Natural killer cell treated with Interleukin-12 subunit alpha and Interleukin-12 subunit beta and Interleukin-15 and Interleukin-18, amount 100 ng/mL, for 72 hours (primary cell): Measurements from ENCODE around the gene PTHLH. TPM values are rescaled to one million over a fixed set of nuclear protein-coding genes. Genes with fewer than 3 reads are reported as not detected.
A peak's percentile ranks its signal among the peaks of the same experiment; 100 is the strongest.

Experiments
- ATAC-seq, 2 donors: fragments of 150-1000 bp; cut with Tn5 transposase in 1 of 2; sonication (Bioruptor Pico), chemical (Tn5 transposase) in 1 of 2; 2 replicates each; pipeline ENCODE4 v1.10.0; 2021
- DNase-seq: peaks from one replicate; pipeline ENCODE4 v3.0.0; 2022; ENCODE audit warnings: low spot score
- H3K27ac Mint-ChIP-seq, 2 donors: 1 replicate in 1 of 2; 2 replicates in 1 of 2; pipeline ENCODE4 v1.8.0; 2022; ENCODE audit warnings: mixed read lengths in 2 of 2, mild to moderate bottlenecking in 1 of 2, moderate library complexity in 1 of 2
- H3K27me3 Mint-ChIP-seq, 2 donors: 1 replicate in 1 of 2; 2 replicates in 1 of 2; pipeline ENCODE4 v1.8.0; 2022; ENCODE audit warnings: mixed read lengths in 2 of 2
- H3K36me3 Mint-ChIP-seq: one replicate; pipeline ENCODE4 v1.8.0; 2022; ENCODE audit warnings: mixed read lengths
- H3K4me1 Mint-ChIP-seq, 2 donors: 1 replicate in 1 of 2; 2 replicates in 1 of 2; pipeline ENCODE4 v1.8.0; 2022; ENCODE audit warnings: low read depth in 2 of 2, mixed read lengths in 2 of 2, mild to moderate bottlenecking in 1 of 2
- H3K4me3 Mint-ChIP-seq: one replicate; pipeline ENCODE4 v1.8.0; 2022; ENCODE audit warnings: mixed read lengths
- H3K9me3 Mint-ChIP-seq: 2 replicates; pipeline ENCODE4 v1.8.0; 2022; ENCODE audit warnings: mixed read lengths
- total RNA-seq, 2 donors: library from RNA; stranded (reverse); gene quantifications; one replicate each; pipeline ENCODE4 v1.2.3, GENCODE V29; 2022

The PTHLH gene
- total RNA-seq, 2 donors from 2014 or later, result not detected

DNA sequence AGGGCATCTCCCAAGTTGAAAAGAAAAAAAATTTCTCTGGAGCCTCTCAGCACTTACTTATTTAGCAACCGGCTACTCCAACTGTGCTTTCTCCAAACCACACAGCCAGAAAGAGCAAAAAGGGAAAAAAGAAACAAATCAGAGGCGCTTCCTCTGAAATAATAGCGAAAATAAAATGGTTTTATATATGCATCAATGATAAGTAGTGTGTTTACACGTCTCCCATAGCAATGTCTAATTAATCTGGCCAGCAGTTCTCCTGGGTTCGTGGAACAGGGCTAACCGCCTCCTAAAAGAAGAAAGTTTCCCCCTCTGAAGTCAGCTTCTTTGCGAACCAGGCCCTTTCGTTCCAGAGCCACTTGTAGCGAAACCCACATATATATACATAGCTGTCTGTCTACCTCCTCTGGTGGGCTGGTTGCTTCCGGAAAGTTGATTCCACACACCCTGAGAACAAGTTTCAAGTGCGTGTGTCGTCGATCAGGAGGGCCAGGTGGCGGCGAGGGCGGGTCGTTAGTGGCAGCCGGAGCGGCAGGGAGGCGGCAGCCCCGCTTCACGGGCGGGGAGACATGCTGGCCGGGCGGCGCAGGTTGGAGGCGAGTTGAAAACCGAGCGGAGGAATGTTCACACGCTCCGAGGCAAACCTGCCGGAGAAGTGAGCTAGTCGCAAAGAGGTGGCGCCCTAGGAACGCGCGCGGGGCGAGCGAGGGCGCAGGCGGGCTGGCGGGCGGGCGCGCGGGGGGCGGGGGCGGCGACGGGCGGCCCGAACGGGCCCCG lies 2.7 kb downstream of the PTHLH start:
- DNase-seq (no peak), ATAC-seq (peak; percentile 17 to 57)
- H3K27ac Mint-ChIP-seq, result no peak overlapping the region
- H3K27me3 Mint-ChIP-seq, result peaks cover 53 to 73% of the 10 kb centered on the region in 2 donors
- peaks cover 3% of the 10 kb centered on the region for H3K9me3 Mint-ChIP-seq
- H3K4me1 Mint-ChIP-seq, result peaks cover 7% of the 10 kb centered on the region in 2 donors
- no peaks in the 10 kb centered on the region for H3K36me3 Mint-ChIP-seq
- H3K4me3 Mint-ChIP-seq, result peak overlapping the region; percentile 59

DNA sequence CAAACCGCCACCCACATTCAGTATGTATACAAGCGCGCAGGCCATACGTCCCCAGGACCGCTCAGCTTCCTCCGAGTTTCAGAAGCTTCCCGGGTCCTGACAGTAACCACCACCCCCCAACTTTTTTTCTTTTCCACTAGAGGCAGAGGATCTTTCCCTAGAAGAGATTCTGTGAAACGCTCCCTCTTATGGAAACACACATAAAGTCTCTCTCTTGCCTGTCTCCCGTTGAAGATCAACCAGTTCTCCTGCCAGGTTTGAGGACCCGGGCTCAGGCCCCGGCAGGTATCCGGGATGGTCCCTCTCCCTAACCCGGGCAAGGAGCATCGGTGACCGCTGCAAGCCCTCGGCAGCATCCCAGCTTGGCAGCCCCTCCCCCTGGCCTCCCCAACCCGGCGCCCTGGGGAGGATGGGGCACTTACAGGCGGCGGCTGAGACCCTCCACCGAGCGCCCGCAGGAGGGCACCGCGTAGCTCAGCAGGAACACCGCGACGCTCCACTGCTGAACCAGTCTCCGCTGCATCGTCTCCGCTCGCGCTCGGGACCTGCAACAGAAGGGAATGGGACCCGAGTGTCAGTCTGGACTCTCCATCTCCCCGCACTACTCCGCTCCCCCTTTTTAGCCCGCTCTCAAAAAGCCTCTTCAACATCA lies 3.4 kb downstream of the PTHLH start:
- Mint-ChIP-seq H3K36me3 (no peaks in the 10 kb centered on the region), H3K4me3 (peak overlapping the region; percentile 59), H3K9me3 (peaks cover 3% of the 10 kb centered on the region), H3K4me1 (peaks cover 7% of the 10 kb centered on the region in 2 donors), H3K27ac (no peak overlapping the region), H3K27me3 (peaks cover 55 to 80% of the 10 kb centered on the region in 2 donors)
- no peak for DNase-seq
- ATAC-seq, result peak in 1 of 2 donors; percentile 37

DNA sequence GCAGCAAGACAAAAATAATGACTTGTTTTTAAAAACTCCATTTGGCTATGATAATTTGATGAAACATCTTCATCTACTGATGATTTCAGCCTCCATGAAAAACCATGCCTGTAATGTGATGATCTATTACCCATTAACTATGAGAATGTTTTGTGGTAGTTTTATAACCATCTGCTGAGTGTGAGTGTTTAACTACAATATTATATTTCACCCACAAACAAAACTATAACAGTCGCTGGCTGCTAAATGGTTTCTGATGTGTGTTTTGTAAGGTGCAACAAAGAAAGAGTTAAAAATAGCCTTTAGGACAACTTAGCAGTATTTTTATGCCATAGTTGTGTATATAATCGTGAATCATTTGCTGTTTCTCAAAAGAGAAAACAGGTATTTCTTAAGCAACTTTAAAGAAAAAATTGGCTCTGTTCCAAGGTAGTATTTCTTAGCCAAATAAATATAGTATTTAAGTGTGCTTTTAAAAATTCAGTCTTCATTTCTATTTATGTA lies 4.9 kb downstream of the PTHLH start:
- H3K27me3 Mint-ChIP-seq, result peaks cover 49 to 80% of the 10 kb centered on the region in 2 donors
- no peak overlapping the region for H3K27ac Mint-ChIP-seq
- H3K9me3 Mint-ChIP-seq, result no peaks in the 10 kb centered on the region
- no peak for ATAC-seq
- DNase-seq, result no peak
- peaks cover 6% of the 10 kb centered on the region for H3K36me3 Mint-ChIP-seq
- H3K4me3 Mint-ChIP-seq, result no peak overlapping the region
- peaks cover 7% of the 10 kb centered on the region in 2 donors for H3K4me1 Mint-ChIP-seq

DNA sequence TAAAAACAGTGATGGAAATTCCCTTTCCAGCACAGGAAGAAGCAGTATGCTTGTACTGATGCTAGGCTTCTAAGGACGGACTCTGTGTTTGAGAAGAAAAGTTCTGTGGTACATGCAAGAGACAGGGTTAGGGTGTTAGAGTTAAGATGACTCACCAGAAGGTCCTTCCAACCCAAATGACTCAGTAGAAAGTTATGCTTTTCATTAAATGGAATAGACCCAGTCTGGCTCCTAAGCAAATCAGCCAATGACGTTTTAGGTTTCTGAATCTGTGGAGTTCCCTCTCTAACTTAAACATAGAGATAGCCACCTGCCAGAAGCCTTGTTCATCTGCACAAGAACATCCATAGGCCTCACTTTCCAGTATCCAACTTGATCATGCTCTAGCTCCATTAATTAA lies 5.7 kb downstream of the PTHLH start:
- DNase-seq (no peak), ATAC-seq (peak in 1 of 2 donors; percentile 74)
- Mint-ChIP-seq H3K4me1 (peaks cover 7% of the 10 kb centered on the region in 2 donors), H3K36me3 (peaks cover 6% of the 10 kb centered on the region), H3K4me3 (no peak overlapping the region), H3K9me3 (no peaks in the 10 kb centered on the region), H3K27ac (no peak overlapping the region), H3K27me3 (peaks cover 47 to 80% of the 10 kb centered on the region in 2 donors)

DNA sequence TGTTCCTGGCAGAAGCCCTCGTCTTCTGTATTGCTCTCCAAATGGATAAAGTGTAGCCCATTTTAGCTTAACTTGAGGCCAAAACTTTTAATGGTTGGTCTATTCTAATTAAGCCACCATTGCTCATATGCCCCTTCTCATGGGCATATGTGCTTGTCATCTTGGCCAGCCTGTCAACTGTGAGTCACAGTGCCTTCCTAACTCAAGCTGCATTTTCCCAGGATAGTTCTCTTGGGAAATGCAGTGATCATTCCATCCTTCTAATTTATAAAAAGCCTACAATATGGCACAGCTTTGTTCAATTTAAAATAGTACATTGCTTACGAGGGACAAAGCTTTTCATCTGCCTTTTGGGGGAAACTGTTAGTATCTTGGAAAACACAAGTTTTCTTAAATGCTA lies 6.6 kb downstream of the PTHLH start:
- DNase-seq, result no peak
- no peak for ATAC-seq
- Mint-ChIP-seq H3K27ac (no peak overlapping the region), H3K27me3 (peaks cover 39 to 74% of the 10 kb centered on the region in 2 donors), H3K4me1 (peaks cover 7% of the 10 kb centered on the region in 2 donors), H3K9me3 (no peaks in the 10 kb centered on the region), H3K4me3 (no peak overlapping the region), H3K36me3 (peaks cover 6% of the 10 kb centered on the region)

DNA sequence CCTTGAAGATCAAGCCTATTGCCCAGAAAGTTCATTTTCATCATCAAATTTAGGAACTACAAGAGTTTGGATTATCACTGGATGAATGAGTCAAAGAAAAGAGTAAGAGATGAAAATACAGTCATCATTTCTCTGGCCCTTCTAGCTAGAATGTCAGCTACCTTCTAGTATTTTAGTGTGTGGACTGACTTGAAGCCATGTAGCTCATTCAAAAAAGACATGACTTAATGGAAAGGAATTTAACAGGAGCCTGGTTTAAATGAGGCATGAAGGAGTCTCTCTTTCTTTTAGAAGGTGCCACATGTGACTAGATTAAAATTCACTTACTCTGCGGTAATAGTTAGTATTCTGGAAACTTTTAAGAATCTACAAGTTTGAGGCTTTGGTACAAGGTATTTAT lies 7.1 kb downstream of the PTHLH start:
- Mint-ChIP-seq H3K27ac (no peak overlapping the region), H3K4me1 (peaks cover 7% of the 10 kb centered on the region in 2 donors), H3K36me3 (peaks cover 6% of the 10 kb centered on the region), H3K4me3 (no peak overlapping the region), H3K27me3 (peaks cover 36 to 71% of the 10 kb centered on the region in 2 donors), H3K9me3 (no peaks in the 10 kb centered on the region)
- no peak for ATAC-seq
- DNase-seq, result no peak

DNA sequence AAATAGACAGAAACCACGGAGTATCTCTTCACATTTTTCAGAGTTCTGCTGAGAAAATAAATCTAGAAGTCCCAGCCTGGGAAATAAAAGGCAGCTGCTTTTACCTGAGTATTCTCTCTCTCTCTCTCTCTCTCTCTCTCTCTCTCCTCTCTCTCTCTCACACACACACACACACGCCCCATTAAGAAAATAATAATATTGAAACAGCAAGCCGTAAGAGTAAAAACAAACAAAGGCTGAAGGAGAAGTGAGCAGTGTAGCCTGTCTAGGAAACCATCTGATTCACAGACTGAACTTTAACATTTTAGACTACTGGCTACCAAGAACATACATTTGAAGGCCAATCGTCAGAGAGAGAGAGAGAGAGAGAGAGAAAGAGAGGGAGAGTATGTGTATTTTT lies 8.4 kb downstream of the PTHLH start:
- Mint-ChIP-seq H3K4me1 (no peaks in the 10 kb centered on the region), H3K27me3 (peaks cover 35 to 69% of the 10 kb centered on the region in 2 donors), H3K36me3 (peaks cover 6% of the 10 kb centered on the region), H3K9me3 (peaks cover 3% of the 10 kb centered on the region), H3K27ac (no peak overlapping the region), H3K4me3 (no peak overlapping the region)
- no peak for ATAC-seq
- DNase-seq, result no peak

DNA sequence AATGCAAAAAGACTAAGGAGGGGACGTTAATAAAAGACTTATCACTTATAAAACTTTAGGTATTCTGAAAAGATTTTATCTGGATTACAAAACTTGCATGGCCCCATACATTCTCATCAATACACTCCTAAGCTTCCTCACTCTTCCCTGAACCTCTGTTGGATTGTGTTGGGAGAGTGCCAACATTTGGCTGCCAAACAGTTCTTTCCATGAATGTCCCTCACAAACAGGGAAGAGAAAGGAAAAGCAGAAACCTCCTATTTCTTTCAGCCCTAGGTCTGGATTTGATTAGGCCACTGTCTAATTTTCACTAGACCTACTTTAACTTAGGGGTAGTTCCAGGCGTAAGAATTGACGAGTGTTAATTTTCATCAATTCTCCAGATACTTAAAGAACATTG lies 11.7 kb downstream of the PTHLH start:
- Mint-ChIP-seq H3K4me1 (no peaks in the 10 kb centered on the region), H3K27me3 (peaks cover 23 to 71% of the 10 kb centered on the region in 2 donors), H3K4me3 (no peak overlapping the region), H3K27ac (no peak overlapping the region), H3K36me3 (peaks cover 6% of the 10 kb centered on the region), H3K9me3 (peaks cover 3% of the 10 kb centered on the region)
- no peak for ATAC-seq
- DNase-seq, result no peak

DNA sequence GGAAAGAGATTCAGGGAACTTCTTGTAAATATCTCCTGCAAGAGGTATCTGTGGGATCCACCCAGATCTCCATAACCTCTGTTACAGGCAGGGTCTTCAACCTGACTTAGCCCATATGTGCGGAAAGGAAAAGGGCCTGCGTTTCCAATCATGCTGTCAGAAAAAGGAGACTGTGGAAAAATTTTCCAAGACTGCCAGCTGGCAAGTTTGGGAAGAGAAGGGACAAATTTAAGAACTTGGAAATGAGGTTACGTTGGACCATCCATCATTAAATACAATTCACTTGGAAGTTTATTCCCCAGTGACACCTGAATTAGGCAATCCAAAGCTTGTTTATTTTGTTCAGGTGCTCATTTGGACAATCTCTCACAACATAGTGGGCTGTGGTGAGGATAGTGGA lies 13.9 kb downstream of the PTHLH start:
- Mint-ChIP-seq H3K36me3 (peaks cover 6% of the 10 kb centered on the region), H3K27me3 (peaks cover 15 to 52% of the 10 kb centered on the region in 2 donors), H3K4me1 (no peaks in the 10 kb centered on the region), H3K27ac (no peak overlapping the region), H3K9me3 (peaks cover 3% of the 10 kb centered on the region), H3K4me3 (no peak overlapping the region)
- DNase-seq (no peak), ATAC-seq (no peak)

DNA sequence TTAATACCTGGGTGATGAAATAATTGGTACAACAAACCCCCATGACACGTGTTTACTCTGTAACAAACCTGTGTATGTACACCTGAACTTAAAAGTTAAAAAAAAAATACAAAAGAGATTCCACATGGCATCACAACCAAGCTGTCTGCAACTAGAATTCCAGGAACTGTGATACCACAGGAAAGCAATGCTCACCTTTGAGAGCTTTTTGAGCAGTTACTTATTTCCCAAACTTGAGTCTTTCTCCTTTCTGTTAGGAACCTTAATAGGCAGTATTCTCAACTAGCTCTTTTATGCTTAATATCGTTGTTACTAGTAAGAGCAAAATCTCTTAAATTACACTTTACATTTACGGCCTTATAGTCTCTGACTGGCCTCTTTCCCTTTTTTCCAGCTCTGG lies 15.2 kb downstream of the PTHLH start:
- ATAC-seq, result no peak
- Mint-ChIP-seq H3K4me3 (no peak overlapping the region), H3K27me3 (peaks cover 7 to 39% of the 10 kb centered on the region in 2 donors)

DNA sequence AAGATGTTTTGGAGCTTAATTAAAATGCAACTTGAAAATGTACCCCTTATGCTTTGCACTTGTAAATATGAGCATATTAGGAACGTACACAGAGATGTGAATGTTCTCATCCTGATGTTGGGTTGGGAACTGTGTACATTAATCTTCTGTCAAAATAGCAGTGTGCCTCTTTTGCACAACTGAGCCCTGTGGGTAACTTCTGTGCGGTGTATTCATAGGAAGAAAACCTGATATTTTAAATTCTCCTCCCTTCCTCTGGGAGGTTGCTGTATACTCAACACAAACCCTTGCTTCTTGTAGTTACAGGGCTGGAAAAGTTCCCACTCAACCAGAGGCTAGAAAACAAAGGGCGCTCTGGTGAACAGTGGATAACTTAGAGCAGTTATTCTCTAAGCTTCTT lies 18.7 kb downstream of the PTHLH start:
- Mint-ChIP-seq H3K36me3 (no peaks in the 10 kb centered on the region), H3K4me1 (no peaks in the 10 kb centered on the region), H3K4me3 (no peak overlapping the region), H3K27ac (no peak overlapping the region), H3K9me3 (no peaks in the 10 kb centered on the region), H3K27me3 (peaks cover 0 to 26% of the 10 kb centered on the region in 2 donors)
- ATAC-seq (no peak), DNase-seq (no peak)

More for the DNA sequence above, 15.2 kb downstream of the PTHLH start:
- Mint-ChIP-seq H3K36me3 (no peaks in the 10 kb centered on the region), H3K9me3 (peaks cover 3% of the 10 kb centered on the region), H3K4me1 (no peaks in the 10 kb centered on the region), H3K27ac (no peak overlapping the region)
- DNase-seq, result no peak

DNA sequence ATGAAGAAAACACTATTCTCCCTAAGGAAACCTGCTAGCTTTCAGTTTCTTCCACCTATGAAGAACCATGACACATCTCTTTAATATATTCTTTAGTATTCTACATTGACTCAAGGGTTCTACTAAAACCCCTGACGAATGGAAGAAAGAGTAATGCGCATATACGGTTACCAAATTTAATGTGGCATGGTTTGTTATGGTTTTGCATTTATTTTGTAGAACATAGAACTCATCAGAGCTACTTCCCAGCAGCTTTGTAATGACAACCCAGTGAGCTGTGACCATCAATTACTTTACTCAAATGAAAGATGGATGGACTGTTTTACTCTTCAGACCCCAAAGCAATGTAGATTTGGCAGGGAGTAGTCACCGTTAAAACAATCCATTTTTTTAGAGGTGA lies 19.2 kb downstream of the PTHLH start:
- no peaks in the 10 kb centered on the region for H3K4me1 Mint-ChIP-seq

DNA sequence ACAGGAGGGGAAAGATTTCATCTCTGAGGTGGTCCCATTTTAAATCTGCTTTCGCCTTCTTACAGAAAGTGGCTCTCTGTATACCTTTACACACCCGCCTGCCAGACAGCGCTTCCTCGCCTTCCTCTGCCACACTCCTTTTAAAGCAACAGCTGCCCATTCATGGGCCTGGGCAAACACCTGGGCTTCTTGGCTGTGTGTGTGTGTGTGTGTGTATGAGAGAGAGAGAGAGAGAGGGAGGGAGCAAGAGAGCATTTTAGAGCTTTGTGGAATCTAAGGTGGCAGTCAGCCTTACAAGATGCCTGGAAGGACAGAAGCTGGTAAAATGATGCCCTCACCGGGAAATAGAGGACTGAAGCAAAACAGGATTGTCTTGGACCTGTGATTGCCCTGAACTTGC lies 20.0 kb downstream of the PTHLH start:
- H3K36me3 Mint-ChIP-seq, result no peaks in the 10 kb centered on the region
- no peak overlapping the region for H3K27ac Mint-ChIP-seq
- ATAC-seq (no peak), DNase-seq (no peak)
- no peaks in the 10 kb centered on the region for H3K4me1 Mint-ChIP-seq
- H3K9me3 Mint-ChIP-seq, result no peaks in the 10 kb centered on the region
- H3K27me3 Mint-ChIP-seq, result peaks cover 0 to 15% of the 10 kb centered on the region in 2 donors
- H3K4me3 Mint-ChIP-seq, result no peak overlapping the region

More for the DNA sequence above, 19.2 kb downstream of the PTHLH start:
- no peak overlapping the region for H3K4me3 Mint-ChIP-seq
- H3K27me3 Mint-ChIP-seq, result peaks cover 0 to 21% of the 10 kb centered on the region in 2 donors
- ATAC-seq, result no peak
- H3K36me3 Mint-ChIP-seq, result no peaks in the 10 kb centered on the region
- no peak for DNase-seq
- H3K27ac Mint-ChIP-seq, result no peak overlapping the region
- no peaks in the 10 kb centered on the region for H3K9me3 Mint-ChIP-seq

DNA sequence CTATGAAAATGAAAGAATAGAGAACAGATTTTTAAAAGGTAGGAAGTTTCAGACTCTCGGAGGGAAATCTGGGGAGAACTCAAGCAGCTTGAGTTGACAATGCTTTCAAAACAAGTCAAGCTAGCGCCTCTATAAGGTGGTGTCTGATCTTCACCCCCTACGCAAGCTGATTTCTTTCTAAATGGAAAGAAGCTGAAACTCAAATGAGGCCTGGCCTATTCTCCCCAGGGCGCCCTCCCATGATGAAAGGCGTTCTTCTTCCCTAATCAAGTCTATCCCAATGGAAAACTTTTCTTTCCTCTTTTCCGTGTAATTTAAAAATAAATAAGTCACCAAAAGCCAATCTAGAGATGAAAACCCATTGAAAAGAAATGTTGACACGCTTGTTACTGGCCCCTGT lies 20.6 kb downstream of the PTHLH start:
- H3K27ac Mint-ChIP-seq, result no peak overlapping the region
- ATAC-seq, result no peak

More for the DNA sequence above, 20.6 kb downstream of the PTHLH start:
- Mint-ChIP-seq H3K4me1 (no peaks in the 10 kb centered on the region), H3K4me3 (no peak overlapping the region), H3K9me3 (no peaks in the 10 kb centered on the region), H3K27me3 (peaks cover 3 to 18% of the 10 kb centered on the region in 2 donors), H3K36me3 (no peaks in the 10 kb centered on the region)
- DNase-seq, result no peak
